Kidney (tissue), 14 donors: ENCODE measurements around the gene CCDC69. TPM values are rescaled to one million over a fixed set of nuclear protein-coding genes. Genes with fewer than 3 reads are reported as not detected.

Experiments
- DNase-seq, 5 donors: peaks; one replicate each; pipeline ENCODE4 v3.0.0-alpha.2; 2013 to 2020
- FAIRE-seq: peaks from 2 replicates; lab custom pipeline; 2012; peaks lifted over from hg19 to GRCh38; lab: Jason Lieb, UNC
- H3K27ac ChIP-seq, 2 donors: one replicate each; pipeline ENCODE4 v1.7.0; 2013; ENCODE audit warnings: low read depth in 2 of 2, low read length in 2 of 2, inconsistent platforms in 1 of 2
- H3K27me3 ChIP-seq: one replicate; pipeline ENCODE4 v1.7.1; 2013; ENCODE audit warnings: low read length, inconsistent platforms; ENCODE audit not compliant: control insufficient read depth, insufficient read depth
- H3K36me3 ChIP-seq, 3 donors: one replicate each; pipeline versions ENCODE4 v1.7.0 to v1.7.1; 2013; ENCODE audit warnings: low read length in 3 of 3, control low read depth in 1 of 3, inconsistent platforms in 1 of 3; ENCODE audit not compliant: insufficient read depth in 3 of 3, control insufficient read depth in 2 of 3
- H3K4me1 ChIP-seq, 3 donors: one replicate each; pipeline versions ENCODE4 v1.7.0 to v1.7.1; 2013; ENCODE audit warnings: low read length in 3 of 3, inconsistent platforms in 1 of 3, low read depth in 1 of 3; ENCODE audit not compliant: control insufficient read depth in 2 of 3, insufficient read depth in 2 of 3
- H3K4me3 ChIP-seq, 3 donors: one replicate each; pipeline versions ENCODE4 v1.7.0 to v1.8.1; 2013; ENCODE audit warnings: low read length in 3 of 3, control low read depth in 1 of 3, inconsistent platforms in 1 of 3
- H3K9ac ChIP-seq, 3 donors: one replicate each; pipeline versions ENCODE4 v1.7.0 to v1.7.1; 2013; ENCODE audit warnings: low read length in 3 of 3, control low read depth in 1 of 3, inconsistent platforms in 1 of 3
- H3K9me3 ChIP-seq, 3 donors: one replicate each; pipeline versions ENCODE4 v1.7.0 to v1.7.1; 2013; ENCODE audit warnings: low read length in 3 of 3, control low read depth in 1 of 3, inconsistent platforms in 1 of 3; ENCODE audit not compliant: control insufficient read depth in 2 of 3, insufficient read depth in 1 of 3
- CTCF ChIP-seq: IDR thresholded peaks from 3 replicates; pipeline ENCODE4 v1.5.1; 2012; ENCODE audit warnings: mild to moderate bottlenecking, moderate library complexity, borderline replicate concordance; ENCODE audit not compliant: insufficient read depth; ENCODE audit errors: extremely low read depth
- intact Hi-C: fragments of 100-400 bp; cut with DNase I; formaldehyde crosslinking; loops from one replicate; pipeline ENCODE4 v1.11.1; 2022
- polyA plus RNA-seq: library from polyadenylated mRNA; stranded (reverse); fragments of 350-450 nt; fragmentation: Illumina TruSeq; extraction: RNeasy Lipid Tissue Mini Kit (QIAGEN cat#74804); gene quantifications from one replicate; pipeline ENCODE4 v1.2.3, GENCODE V29; 2014; ENCODE audit warnings: low read depth, low replicate concordance; ENCODE audit not compliant: insufficient read depth
- total RNA-seq: library from RNA; stranded (reverse); fragmentation: NEBNext Ultra II Directional; extraction: Animal tissue kit (Norgen Biotek cat#: 25700); gene quantifications from one replicate; pipeline ENCODE4 v1.2.1, GENCODE V29; 2021
- donor health status: control.
- donor health status: control.
- donor health status: control.
- donor health status: control.
- donor health status: control.
- donor health status: DM: yes; HTN: yes; CAD: no.
- donor health status: Normal renal cell carcinoma (clear cell type).

The CCDC69 gene
- total and polyA plus RNA-seq, 2 donors from 2014 or later, result 11.1 to 22.8 TPM

DNA sequence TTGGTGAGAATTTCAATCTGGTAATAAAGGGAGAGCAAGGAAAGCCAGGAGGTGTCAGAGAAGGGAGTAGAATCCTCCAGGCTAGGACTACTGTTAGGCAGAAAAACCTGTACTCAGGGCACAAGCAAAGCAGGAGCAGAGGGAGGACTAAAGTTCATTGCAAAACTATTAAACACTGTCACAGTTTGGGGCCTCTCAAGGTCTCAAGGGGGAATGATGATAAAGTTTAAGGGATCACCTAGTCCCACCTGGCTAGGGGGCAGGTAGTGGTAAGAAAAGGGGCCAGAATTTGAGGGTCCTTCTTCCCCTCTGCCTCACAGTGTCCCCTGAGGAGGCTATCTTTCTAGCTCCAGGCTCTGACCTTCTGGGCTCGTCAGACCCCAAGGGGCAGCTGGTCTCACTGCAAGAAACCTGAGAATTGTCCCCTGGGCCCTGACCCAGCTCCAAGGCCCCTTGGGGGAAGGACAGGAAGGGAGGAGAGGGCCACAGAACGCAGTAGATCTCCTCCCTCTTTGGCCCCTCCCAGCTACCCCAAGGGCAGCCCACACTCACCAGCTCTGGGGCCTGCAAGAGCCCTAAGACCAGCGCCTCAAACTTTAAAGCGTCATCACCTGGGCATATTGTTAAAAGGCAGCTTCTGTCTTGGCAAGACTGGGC, 974 bp downstream of the CCDC69 start:
- Histone ChIP-seq H3K9ac (peak overlapping the region in 2 of 3 donors; percentile 48 to 49), H3K27me3 (no peaks in the 10 kb centered on the region), H3K27ac (peak overlapping the region in 1 of 2 donors; percentile 8), H3K4me1 (peaks cover 0 to 5% (median 0%) of the 10 kb centered on the region in 3 donors), H3K4me3 (peak overlapping the region in 2 of 3 donors; percentile 66 to 70), H3K36me3 (no peaks in the 10 kb centered on the region), H3K9me3 (no peaks in the 10 kb centered on the region)
- no peak for FAIRE-seq
- no peak for TF ChIP-seq CTCF
- DNase-seq, result no peak
- intact Hi-C loops, result no loop called here

- intact Hi-C loops, result no loop called here
- H3K27ac ChIP-seq, result no peak overlapping the region
- H3K4me3 ChIP-seq, result no peak overlapping the region
- H3K36me3 ChIP-seq, result no peaks in the 10 kb centered on the region
- no peaks in the 10 kb centered on the region for H3K9me3 ChIP-seq
- DNase-seq, result no peak
- FAIRE-seq, result no peak
- no peak for TF ChIP-seq CTCF
- H3K9ac ChIP-seq, result no peak overlapping the region
- no peaks in the 10 kb centered on the region for H3K27me3 ChIP-seq
- H3K4me1 ChIP-seq, result peaks cover 0 to 5% (median 0%) of the 10 kb centered on the region in 3 donors
Observed at GRCh38 chr5:151222054-151222789, 1.7 kb downstream of the CCDC69 start.

DNA sequence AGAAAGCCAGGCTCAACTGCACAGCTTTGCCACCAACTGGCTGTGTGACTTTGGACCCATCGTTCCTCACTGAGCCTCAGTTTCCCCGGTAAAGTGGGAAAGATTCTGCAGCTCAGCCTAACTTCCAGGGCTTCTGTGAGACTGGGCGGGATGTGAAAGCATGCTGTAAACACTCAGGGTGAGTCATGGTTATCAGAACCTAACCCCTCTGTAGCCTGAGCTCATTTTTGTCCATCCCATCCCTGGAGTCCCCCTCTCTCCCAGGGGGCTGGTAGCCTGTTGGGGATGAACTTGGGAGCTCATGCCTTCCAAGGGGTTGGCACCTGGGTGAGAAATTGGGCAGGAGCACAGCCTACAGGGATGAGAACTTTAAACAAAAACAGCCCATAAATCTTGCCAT, 2.3 kb downstream of the CCDC69 start:
- FAIRE-seq (no peak), DNase-seq (no peak)
- no peak for TF ChIP-seq CTCF
- Histone ChIP-seq H3K9ac (no peak overlapping the region), H3K9me3 (no peaks in the 10 kb centered on the region), H3K27me3 (no peaks in the 10 kb centered on the region), H3K27ac (no peak overlapping the region), H3K4me3 (no peak overlapping the region), H3K4me1 (peaks cover 0 to 5% (median 0%) of the 10 kb centered on the region in 3 donors), H3K36me3 (no peaks in the 10 kb centered on the region)
- intact Hi-C loops, result no loop called here
